UCSD-AML1 (cell line): ENCODE measurements around the gene CDH16.

Source experiments
- DNase-seq: peaks from one replicate; lab custom pipeline; 2025; ENCODE audit not compliant: unreplicated experiment; lab: John Stamatoyannopoulos, UW

The CDH16 gene

DNA sequence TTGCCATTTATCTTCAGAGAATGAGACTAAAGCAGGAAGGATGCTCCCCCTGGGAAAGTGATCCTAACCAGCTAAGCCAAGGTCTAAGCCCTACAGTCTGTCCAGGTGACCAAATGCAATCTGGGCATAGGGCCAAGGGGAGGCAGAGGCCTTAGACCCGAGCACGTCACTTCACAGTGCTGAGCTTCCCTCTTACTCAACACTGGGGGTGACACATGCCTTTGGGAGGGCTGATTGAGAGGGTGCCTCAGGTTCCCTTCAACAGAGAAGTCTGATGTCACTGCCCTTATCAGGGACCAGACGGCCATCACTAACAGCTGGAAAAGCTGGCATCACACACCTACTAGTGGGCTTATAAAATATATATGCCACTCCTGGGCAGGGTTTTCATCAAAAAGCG is 11.5 kb upstream of the CDH16 start:
- DNase-seq, result no peak

- DNase-seq, result peak; percentile 53
Measured at GRCh38 chr16:66928702-66929388, 10.2 kb upstream of the CDH16 start.

- no peak for DNase-seq
Measured at GRCh38 chr16:66927918-66928649, 9.4 kb upstream of the CDH16 start.

- DNase-seq, result peak; percentile 32
Measured at GRCh38 chr16:66926961-66927436, 8.3 kb upstream of the CDH16 start.

GRCh38 chr16:66926171-66926947 is 7.7 kb upstream of the CDH16 start:
- no peak for DNase-seq

DNA sequence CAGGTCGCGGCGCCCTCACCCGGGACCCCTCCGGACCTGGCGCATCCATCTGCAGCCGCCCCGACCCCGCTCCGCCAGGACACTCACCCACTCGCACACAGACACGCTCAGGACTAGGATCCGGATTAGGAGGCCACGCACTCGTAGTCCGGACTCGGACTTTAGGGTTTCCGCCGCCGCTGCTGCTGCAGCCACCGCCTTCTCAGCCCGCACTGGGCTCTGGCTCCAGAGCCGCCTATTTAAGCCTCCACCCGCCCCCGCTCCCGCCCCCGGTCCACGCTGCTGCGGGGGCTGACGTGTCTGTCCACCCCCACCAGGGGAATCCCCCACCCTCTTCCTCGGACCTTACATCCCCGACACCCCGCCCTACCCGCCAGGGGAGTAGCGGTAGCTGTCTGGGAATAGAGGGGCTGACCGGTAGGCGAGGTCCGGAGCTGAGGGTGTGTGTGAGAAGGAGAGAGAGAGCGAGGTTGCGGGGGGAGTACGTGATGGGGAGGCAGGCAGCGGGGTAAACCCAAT is 6.7 kb upstream of the CDH16 start, which contains the start of gene RRAD:
TSS of gene RRAD (minus strand) at position 214 of the 519 bp plus-strand sequence. CDS start 356 bp downstream, outside the sequence.
- DNase-seq, result no peak

- DNase-seq, result no peak
Measured at GRCh38 chr16:66924527-66925321, 6.0 kb upstream of the CDH16 start.

GRCh38 chr16:66923866-66924265 is 5.2 kb upstream of the CDH16 start:
- no peak for DNase-seq

GRCh38 chr16:66923247-66923731 is 4.6 kb upstream of the CDH16 start:
- no peak for DNase-seq

DNA sequence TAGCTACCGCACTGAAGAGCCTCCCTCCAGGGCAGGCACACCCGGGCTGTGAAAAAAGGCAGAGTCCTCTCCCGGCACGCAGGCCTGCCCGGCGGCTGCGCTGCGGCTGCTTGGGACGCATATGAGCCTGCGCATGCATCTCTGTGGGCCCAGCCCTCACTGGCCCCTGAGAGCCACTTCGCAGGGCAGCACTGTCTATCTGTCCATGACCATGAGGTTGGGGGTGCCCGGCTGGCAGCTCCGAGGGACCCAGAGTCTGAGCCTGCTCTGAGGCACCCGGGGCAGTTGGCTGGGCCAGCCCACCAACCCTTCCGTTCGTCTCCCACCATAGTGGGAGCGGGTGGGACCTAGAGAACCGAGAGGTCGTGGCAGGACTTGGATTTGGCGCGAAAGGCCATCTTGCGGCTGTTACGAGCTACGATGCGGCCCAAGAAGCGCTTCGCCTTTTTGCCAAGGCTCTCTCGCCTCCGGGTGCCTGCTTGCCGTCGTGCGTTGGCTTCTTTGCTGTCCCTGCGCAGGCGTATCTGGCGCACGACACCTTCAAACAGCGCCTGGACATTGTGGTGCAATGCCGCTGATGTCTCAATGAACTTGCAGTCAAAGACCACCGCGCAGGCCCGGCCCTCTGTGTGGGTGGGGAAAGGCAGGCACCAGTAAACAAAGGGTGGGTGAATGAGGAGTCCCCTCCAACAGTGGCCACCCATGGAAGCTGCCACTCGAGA is 3.2 kb upstream of the CDH16 start:
- DNase-seq, result no peak

DNA sequence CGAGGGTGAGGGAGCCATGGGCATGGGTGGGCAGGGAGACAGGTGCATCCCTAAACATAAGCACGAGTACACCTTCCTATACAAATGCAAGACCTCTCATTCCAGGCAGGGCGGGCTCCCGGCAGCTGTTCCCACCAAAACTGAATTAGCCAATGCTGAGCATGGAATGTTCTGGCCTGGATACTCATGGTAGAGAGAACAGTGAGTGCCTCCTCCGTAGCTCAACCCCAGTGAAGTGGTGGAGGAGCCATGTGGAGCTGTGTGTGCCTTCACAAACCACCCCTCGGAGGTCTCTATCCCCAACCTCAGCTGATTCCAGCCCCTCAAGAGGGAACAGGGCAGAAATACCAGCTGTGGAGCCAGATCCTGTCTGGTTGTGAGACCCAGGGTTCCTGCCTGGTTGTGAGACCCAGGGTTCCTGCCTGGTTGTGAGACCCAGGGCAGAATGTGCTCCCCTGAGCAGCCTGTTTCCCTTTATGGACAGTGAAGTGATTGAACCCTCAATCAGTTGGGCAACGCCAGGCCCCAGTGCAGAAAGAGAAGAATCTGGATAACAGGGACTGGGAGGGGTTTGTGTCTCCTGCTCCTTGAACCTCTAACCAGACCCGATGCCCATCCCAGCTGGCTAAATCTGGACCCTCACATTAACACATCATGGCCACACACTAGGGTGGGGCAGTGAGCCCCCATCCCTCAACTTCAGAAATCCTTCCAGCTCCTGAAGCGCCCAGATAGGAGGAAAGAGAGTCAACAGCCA is 2.4 kb upstream of the CDH16 start:
- DNase-seq, result no peak

DNA sequence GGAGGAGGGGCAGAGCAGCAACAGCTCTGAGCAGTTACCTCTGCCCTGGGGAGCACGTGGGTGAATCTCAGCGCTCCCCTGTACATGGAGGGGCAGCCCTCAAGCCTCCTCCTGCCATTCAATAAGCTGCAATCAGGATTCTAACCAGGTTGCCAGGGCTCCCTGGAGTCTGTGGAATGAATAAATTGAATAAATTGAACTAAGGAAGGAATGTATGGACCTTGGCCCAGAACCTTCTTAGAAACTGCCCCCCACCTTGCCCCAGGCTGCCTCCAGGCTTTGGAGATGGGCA is 1.6 kb upstream of the CDH16 start:
- no peak for DNase-seq

DNA sequence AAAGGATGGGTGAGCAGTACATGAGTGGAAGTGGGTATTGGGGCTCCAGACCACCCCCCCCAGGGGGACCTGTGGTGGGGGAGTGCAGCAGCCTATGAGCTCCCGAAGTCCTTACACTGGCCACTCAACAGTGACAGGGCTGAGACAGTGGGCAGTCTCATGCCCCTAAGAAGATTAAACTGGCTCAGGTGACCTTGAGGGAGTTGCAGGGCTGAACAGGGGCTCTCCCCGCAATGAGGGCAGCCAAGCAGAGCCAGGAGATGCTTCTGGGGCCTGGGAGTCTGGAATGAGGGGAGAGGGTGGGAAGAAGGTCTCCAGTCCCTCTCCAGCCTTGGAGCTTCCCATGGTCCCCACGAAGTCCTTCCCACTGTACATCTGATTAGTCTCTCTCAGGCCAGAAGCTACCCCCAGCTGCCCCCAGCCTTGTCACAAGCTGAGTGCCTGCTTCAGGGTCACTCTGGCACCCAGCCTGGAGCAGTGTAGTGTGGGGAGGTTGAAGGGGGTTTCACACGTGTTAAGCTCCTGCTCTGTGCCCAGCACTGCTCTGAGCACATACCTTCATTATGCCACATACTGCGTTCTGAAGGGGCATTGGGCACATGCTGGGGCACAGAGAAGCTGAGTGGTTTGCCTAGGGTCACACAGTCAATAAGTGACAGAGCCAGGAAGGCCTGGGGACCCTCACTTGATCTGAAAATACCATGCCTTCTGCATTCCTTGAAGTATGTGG is 1.0 kb upstream of the CDH16 start:
- no peak for DNase-seq

DNA sequence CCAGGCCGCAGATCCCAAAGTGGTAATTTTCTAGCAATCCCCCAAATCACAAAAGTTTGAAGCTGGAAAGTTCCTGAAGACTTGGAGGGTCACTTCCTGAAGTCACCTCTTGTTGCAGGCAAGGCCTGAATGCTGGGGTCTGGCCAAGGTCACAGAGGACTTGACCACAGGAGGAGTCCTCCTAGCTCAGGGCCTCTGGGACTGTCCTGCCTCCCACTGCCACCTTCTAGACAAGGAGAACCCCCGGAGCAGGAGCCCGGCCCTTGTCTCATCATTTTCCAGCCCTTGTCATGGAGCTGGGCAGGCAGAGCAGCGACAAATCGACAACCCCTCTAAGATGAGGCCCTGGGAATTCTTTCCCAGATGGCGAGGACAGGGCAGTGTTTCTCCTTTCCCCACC is 330 bp downstream of the CDH16 start:
- no peak for DNase-seq

DNA sequence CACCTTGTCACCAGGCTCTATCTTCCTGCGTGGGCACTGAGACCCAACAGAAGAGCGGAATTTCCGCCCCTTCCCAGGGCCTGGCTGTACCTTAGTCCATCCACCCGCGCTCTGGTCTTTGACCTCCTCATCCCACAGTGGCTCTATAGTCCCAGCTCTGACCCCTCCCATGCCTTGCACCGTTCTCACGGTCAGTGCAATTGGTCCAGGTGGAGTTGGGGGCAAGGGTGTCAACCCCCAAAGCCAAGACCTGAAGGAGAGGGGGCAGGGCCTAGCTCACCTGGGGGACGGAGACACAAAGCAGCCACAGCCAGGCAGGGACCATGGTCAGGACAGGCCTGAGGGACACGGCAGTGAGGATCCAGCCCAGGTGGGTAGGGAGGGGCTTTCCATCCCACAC is 944 bp downstream of the CDH16 start:
- DNase-seq, result no peak

DNA sequence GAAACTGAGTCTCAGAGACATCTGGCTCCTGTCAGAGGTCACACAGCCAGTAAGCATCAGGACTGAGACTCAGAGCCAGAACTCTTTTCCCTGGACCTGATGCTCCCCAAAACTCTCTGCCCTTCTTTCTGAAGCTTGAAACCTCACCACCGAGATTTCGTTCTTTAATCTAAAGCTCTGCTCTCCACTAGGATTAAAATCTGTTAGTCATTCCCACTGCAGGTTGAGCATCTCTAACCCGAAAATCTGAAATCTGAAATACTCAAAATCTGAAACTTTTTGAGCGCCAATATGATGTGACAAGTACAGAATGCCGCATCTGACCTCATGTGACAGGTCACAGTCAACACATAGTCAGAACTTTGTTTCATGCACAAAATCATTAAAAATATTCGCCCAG is 2.2 kb downstream of the CDH16 start:
- DNase-seq, result no peak

GRCh38 chr16:66915041-66915440 is 3.6 kb downstream of the CDH16 start:
- DNase-seq, result no peak

GRCh38 chr16:66914541-66914940 is 4.1 kb downstream of the CDH16 start:
- DNase-seq, result no peak

- DNase-seq, result no peak
Measured at GRCh38 chr16:66913711-66914110, 5.0 kb downstream of the CDH16 start.
